T1000 (cell line): ENCODE results near the gene RBM4B.
"Not testable (repeated sequence)": the region's sequence is repeated elsewhere in the genome, so short reads cannot be mapped to it uniquely, and the experiment has no call there.

ENCODE experiments used
- DNase-seq: peaks from one replicate; lab custom pipeline; 2025; ENCODE audit warnings: mixed read lengths; lab: John Stamatoyannopoulos, UW

Gene RBM4B, protein sequence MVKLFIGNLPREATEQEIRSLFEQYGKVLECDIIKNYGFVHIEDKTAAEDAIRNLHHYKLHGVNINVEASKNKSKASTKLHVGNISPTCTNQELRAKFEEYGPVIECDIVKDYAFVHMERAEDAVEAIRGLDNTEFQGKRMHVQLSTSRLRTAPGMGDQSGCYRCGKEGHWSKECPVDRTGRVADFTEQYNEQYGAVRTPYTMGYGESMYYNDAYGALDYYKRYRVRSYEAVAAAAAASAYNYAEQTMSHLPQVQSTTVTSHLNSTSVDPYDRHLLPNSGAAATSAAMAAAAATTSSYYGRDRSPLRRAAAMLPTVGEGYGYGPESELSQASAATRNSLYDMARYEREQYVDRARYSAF

DNA sequence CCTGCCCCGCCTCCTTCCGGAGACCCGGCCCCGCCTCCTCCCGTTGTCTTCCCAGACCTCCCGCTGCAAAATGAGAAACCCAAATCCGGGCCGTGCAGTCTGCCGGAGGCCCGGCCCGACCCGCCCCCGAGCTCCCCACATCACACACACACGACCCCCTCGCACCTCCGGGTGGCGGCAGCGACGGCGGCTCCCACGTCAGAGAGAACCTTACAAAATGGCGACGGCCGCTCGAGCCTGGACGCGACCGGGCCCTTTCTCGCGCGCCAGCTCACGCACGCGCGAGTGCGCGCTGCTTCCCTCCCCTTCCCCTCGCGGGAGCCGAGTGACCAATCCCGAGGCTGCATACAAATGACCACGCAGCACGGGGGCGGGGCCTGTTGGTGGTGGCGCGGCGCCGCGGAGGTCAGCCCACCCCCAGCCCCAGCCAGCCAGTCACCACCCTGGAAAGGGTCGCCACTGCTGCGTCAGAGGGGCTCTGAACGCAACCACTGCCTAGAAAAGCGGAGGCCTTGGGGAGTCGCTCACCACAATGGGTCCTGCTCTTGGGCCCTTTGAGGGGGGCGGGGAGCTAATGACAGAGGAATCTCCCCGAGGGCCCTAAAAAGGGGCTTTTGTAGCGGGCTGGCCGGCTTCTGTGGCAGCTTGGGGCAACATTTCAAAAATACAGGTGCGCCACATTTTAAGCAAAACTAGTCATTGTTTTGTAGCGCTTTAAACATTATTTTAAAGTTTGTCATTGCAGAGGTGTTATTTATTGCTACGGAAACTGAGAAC lies at the start of gene RBM4B:
RBM4B (minus strand) TSS at position 289 of the 777 bp plus-strand sequence. CDS start 808 bp downstream, outside the sequence.
- peak; percentile 95 for DNase-seq

DNA sequence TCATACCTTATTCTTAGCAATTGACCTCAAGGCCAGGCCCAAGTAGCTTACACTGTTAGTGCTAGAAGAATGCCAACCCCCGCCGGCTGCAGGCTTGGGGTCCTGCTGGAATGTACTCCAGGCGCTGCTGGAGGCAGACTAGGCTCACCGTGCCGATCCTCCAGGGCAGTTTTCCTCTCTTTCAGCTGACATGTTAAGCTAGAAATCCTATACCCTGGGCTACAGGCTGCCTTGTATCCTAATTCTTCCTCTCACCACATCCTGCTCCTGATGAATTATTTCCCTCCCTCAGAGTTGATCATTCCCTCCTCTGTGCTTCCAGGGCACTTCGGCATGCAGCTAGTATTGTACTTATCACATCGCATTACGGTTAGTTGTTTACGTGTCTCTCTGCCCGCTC lies 48.0 kb upstream of the RBM4B start:
- DNase-seq = no peak

DNA sequence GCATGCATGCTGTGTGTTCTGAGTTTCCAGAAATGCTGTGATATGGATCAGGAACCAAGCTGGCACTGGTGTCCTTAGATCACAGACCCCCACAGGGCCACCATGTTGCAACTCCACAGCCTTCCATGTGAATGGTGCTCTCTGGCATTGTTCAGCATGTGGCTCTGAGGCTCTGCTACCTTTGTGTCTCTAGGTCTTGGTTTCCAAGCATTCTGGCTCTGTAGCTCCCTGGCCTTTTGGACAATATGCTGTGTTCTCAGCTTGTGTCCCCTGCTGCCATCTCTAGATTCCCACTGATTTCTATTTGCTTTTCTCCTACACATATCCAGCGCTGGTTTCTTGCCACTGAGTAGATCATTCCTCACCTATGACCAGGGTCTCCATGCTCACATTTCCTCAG lies 47.4 kb upstream of the RBM4B start:
- no peak for DNase-seq

DNA sequence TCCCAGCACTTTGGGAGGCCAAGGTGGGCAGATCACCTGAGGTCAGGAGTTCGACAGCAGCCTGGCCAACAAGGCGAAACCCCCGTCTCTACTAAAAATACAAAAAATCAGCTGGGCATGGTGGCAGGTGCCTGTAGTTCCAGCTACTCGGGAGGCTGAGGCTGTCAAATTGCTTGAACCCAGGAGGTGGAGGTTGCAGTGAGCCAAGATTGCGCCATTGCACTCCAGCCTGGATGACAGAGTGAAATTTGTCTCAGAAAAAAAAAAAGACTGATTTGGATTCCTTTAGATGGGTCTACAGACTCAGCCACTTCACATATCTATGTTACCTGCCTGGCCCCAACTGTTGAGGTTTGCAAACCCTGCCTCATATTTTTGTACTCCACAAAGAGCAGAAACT lies 46.5 kb upstream of the RBM4B start:
- not testable (repeated sequence) for DNase-seq

DNA sequence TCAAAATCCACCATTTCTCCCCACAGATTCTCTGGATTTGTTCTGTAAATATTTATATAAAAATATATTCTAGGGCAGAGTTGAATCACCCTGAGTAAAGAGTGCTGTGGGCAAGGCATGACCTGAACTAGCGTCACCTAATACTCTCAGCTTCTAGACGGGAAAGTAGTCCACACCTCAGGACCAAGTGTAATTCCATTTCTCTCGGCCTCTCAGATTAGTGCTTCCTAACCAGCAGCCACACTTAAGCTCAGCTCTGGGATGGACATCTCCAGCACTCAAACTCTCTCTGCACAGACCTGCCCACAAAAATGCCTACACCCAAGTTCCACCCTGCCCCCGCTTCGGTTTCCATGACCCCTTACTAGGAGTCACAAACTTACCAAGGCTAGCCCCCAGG lies 46.0 kb upstream of the RBM4B start:
- no peak for DNase-seq

DNA sequence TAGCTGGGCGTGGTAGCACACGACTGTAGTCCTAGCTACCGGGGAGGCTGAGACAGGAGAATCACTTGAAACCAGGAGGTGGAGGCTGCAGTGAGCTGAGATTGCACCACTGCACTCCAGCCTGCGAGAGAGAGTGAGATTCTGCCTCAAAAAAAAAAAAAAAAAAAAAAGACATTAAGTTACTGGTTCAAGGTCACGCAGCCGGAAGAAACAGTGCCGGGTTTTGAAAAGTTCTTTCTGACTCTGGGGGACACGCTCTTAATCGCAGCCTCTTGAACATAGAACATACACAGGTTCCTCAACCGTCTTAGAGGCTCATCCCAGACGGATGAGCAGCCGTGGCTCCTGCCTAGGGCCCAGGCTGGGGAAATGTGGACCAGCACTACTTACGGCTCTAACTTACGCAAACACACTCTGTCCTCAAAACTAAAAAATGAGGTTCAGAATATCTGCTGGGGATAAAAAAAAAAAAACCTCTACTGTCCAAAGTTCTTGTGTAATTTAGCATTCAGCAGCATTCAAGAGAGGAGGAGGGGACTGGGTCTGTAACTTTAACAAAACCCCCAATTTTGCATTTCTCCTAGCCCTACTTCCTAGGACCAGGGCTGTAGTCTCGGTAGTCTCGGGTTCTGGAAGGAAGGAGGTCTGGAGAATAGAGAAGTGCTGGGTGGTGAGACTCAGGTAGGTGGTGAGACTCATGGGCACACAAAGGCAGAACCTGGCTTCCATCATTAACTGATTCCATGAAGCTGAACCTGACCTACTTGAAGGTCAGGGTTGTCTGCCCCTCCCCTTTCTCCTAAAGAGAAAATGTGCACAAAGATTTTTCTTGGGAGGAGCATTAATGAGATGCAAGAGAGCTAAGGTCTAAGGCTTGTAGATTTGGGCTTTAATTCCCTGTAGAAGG lies 45.3 kb upstream of the RBM4B start:
- no peak for DNase-seq

DNA sequence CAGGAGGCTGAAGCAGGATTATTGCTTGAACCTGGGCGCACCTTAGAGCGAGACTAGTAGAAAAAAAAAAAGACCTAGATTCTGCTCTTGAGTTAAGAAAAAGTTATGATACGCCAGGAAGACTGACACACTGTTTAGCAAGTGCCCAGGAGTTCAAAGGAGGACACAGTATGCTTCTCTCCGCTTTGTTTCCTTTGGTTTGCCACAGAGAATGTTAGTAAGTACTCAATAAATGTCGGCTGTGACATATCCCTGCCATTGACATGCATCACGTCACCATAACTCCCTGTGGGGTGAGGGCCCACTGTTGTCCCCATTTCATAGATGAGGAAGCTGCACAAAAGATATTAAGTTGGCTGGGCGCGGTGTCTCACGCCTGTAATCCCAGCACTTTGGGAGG lies 44.3 kb upstream of the RBM4B start:
- DNase-seq = no peak

DNA sequence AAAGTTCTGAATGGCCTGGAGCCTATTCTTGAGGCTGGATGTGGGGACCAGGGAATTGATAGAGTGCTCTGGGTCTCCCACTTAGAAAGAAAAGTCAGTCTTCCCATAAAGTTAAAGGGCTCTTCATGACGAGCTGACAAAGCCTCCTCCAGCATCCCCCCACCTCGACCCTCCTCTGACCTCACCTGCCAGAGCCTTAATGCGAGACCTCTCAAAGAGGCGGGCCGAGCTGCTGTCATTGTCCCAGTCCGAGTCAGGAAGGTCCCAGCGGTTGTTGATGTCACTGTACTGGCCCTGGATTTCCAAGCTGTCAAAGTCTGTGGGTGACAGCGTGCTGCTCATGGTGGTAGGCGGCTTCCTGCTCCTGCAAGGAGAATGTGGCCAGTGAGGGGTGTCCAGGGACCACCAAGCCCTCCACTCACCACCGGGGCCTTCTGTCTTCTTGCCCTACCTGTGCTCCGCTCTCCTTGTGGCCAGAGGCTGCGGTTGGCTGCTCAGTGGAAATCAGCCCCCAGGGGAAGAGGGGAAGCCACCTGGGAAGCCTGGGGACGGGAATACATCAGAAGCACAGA lies 43.3 kb upstream of the RBM4B start:
- no peak for DNase-seq

DNA sequence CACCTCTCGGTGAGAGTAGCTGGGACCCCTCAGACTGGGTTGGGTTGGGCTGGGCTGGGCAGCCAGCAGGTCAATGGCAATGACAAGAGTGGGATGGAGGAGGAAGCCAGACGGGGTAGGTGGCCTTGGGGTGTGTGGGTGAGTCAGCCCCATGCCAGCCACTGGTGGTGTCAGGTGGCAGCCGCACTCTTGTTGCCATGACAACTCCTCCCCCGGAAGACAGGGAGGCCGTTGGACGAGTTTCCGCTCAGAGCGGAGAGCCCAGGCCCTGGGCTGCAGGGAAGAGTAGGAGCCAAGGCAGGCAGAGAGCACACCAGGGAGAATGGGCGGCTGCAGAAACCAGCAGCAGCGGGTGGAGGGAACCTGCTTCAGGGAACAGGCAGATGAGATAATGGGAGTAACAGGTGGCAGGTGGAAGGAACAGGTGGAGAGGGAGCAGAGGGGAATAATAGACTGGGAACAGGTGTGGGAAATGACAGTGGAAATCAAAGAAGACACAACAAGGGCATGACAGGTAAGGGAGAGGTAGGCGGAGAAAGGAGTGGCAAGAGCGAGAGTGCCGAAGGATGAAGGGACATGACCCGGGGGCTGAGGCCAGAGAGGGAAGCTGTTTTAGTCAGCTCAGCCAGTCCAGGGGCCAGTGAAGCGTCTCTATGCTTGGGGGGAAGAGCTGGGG lies 42.7 kb upstream of the RBM4B start:
- DNase-seq = peak; percentile 17

DNA sequence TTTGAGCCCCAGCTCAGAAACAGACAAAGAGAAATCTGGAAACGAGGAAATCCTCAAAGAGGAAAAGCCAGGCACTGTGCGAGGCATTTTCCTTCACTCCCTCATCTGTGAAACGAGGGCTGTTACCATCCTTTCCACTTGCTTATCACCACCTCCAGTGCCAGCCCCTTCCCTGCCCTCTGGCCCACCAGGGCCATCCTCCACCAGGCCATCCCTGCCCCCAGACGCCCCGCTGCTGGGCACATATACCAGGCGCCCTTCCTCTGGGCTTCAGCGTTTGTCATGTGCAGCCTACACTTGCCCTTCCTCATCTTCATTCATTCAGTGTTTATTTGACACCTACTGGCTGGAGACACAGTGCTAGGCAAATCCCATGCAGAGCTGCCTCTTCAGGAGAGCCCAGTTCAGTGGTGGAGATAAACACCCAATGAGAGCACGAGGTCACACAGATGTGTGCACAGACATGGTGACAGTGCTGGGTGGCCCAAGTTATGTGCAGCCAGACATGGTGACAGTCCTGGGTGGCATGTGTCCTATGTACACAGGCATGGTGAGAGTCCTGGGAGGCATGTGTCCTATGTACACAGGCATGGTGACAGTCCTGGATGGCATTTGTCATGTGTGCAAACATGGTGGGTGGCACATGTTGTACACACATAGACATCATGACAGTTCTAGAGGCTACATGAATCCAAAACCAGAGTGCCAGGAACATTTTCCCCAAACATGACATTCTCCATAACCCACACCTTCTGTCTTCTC lies 41.6 kb upstream of the RBM4B start:
- no peak for DNase-seq

DNA sequence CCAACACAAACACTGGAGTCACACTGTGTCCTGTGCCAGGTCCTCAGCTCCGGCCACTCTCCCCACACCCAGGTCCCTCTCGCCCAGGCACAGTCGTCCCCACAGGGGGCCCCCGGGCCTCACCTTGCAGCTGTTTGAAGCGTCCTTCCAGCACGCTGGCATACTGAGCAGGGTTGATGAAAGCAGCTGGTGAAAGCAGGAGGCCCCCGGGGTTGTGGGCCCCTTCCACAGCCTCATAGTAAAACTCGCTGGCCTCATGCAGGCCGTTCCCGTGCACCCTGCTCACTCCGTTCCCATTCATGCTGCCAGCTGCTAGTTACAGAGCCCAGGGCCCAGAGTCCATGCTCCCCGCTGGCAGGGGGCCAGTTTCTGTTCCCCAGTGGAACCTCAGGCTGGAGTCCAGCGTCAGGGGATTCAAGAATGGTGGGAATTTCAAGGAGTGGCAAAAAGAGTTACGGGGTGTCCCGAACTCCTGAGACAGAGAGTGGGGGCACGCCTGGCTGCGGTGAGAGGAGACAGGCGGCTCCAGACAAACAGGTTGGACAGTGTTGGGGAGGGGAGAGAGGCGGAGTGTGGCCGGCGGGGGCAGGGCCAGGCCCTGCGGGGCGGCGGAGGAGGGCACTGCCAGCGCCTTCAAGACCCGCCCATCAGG lies 40.8 kb upstream of the RBM4B start:
- DNase-seq = no peak

DNA sequence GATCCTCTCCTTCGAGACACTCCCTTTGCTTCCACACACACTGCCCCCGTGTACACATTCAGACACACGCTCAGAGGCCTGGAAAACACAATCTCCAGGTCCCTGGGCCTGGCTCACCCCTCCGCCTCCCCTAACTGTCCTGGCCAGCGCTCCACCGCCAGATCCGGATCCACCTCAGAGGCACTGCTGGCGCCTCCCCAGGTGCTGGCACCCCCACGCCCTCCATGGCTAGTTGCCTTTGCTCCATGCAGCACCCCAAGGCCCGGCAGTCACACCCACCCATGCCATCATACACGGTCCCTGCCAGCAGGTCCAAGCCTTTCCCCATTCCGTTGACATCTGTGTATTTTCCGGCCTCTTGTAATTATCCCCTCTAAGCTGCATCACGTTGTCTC lies 40.2 kb upstream of the RBM4B start:
- DNase-seq = no peak

DNA sequence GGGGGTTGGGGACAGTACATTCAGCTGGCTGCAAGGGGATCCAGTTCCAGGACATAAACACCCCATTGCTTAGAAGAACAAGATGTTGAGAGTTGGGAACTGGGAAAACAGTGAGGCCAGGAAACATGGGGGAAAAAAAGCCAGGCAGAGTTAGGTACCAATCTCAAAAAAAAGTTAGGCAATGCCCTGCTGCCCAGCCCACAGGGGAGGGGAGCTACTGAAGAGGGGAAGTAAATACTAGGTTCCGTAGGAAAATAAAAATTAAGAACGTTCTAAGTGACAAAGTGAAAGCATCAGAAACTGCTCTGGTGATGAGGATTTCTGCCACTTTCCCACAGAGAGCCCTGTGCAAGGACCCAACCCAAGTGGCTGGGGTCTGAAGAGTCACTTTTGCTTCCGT lies 39.3 kb upstream of the RBM4B start:
- no peak for DNase-seq

DNA sequence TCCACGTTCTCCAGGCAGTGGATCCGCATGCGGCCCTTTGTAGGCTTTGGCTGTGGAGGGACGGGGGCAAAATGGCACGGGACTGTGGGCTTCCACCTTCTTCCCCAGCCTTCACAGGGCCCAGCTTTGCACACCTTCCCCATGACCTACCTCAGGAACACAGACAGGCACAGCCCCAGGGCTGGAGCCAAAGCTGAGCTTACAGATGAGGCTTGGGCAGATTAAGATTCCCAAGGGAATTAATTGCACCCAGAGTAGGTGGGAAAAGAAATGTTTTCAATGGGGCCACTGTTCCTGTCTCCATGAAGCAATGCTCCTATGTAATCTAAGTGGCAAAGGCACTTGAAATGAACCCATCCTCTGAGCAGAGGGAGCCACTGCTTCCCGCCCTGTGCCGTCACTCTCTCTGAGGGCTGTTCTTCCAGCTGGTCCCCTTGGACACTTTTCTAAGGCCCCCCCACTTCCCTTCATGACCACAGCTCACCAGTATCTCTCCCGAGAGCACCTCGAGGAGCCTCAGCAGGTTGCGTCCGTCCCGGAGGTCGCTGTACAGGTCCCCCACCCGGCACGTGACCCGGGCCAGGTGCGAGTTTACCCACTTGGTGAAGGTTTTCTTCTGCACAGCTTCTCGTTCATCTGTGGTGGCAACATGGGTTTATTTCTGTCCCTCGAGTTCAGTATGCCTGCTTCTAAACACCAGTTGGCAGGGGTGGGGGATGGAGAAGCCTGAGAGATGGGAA lies 37.8 kb upstream of the RBM4B start:
- no peak for DNase-seq

DNA sequence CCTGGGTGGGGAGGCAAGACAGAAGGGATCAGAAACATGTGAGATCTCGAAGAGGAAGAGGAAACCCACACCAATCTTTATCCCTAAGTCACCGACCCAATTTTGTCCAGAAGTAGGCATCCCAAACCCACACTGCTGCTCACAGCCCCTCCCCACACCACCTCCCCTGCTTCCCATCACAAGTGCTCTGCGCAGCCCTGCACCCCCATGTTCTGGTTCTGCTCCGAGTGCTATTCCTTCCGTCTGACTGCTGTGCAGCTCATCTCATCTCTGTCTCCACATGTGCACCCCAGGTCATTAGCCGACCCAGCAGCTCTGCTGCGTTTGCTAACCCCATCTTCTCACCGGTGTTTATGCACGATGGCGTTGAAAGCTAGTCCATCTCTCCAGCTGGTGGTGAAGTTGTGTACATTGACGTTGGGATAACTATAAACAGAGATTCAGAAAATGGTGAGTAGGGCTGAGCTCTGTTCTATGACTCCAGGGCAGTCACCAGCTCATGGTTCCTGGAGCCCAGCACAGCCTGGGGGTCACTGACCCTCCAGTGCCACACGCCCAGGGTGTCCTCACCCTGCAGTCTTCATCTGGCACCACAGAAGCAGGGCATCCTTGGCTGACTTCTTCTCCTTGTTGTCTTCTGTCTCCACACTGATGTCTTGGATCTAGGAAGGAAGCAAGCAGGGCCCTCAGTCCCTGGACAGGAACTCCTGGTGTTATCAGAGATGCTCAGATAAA lies 36.2 kb upstream of the RBM4B start:
- DNase-seq = no peak

DNA sequence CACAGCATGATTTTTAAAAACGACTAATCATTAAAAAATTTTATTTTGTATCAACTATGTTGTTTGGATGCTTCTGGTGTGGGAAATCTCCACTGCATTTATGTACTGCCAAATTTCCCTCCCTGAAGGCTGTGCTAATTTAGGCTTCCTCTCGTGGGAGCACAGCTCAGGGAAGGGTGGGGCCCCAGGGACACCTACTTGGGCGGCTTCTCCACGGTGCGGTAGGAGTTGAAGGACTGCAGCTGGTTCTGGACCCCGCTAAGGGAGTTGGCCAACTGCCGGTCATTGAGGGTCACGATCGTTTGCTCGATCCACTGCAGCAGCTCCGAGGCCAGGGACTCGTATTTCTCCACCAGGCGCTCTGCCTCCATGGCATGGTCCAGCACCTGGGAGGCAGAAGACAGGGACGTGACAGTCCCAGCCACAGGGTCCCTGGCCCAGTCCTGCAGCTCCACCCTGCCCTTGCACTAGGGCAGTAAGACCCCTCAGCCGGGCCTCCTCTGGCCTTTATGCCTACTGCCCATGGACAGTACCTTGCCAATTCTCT lies 32.8 kb upstream of the RBM4B start:
- DNase-seq = no peak

DNA sequence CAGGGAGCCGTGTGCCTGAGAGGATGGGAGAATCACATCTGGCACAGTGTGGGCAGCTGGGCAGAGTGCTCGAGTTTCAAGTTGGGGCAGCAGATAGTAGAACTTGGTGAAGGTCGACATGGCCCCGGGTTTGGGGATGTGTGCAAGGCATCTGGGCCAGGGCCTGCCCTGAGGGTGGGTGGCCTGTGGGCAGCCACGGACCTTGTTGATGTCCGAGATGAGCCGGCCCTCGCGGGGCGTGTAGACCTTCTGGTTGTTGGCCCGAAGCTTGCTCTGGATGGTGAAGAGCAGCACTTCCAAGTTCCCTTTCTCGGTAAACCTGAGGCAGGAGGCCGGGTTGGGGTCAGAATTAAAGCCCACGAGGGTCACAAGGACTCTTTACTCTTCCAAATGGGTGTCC lies 31.0 kb upstream of the RBM4B start:
- no peak for DNase-seq

DNA sequence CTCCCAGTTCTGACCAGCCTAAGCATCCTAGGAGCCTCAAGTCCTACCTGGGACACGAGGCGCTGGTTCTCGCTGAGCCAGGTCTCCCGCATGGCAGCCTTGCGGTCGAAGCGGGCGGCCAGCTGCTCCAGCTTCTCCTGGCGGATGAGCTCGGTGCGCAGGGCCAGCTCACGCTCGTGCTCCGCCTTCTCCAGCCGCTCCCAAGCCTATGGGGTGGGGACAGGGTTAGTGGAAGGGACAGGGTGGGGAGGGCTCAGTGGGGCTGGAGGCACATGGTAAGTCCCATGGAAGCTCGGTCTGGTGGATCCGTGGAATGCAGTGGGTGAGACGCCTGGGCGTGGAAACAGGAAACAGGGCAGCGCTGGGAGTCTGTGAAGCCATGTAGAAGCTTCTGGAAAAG lies 30.4 kb upstream of the RBM4B start:
- no peak for DNase-seq

DNA sequence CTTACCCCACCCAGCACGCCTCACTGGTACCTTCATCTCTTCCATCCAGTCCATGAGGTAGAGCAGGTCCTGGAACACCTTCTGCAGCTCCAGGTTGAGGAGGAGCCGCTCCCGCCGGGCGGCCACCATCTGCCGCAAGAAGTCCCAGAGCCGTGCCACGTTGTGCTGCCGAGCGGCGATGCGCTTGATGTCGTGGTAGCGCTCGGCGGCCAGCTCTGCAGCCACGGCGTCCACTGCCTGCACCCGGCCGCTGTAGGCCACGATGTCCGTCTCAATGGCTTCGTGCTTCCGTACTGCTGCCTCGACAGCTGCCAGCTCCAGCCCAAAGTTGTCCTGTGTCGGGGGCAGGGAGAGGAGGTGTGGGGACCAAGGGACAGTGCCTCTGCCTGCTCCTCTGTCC lies 29.8 kb upstream of the RBM4B start:
- DNase-seq = no peak
